Transverse colon (tissue), 4 donors: ENCODE data around the gene SETX. TPM values are rescaled to one million over a fixed set of nuclear protein-coding genes. Genes with fewer than 3 reads are reported as not detected.

Source experiments
- DNase-seq: peaks from one replicate; pipeline ENCODE4 v3.0.0-alpha.2; 2019
- H3K27ac ChIP-seq, 4 donors: fragments of 200-600 bp; sonication (generic); 2 replicates each; pipeline ENCODE4 v1.5.1; 2016 to 2018; ENCODE audit warnings: inconsistent platforms in 4 of 4
- H3K27me3 ChIP-seq: fragments of 200-600 bp; sonication (generic); 2 replicates; pipeline ENCODE4 v1.5.1; 2017; ENCODE audit warnings: inconsistent platforms
- H3K36me3 ChIP-seq, 4 donors: fragments of 200-600 bp; sonication (generic); 2 replicates each; pipeline ENCODE4 v1.5.1; 2017 to 2019; ENCODE audit warnings: inconsistent platforms in 4 of 4
- H3K4me1 ChIP-seq, 4 donors: fragments of 200-600 bp; sonication (generic); 2 replicates each; pipeline ENCODE4 v1.5.1; 2017 to 2020; ENCODE audit warnings: inconsistent platforms in 4 of 4
- H3K4me3 ChIP-seq, 4 donors: fragments of 200-600 bp; sonication (generic); 1 replicate in 1 of 4; 2 replicates in 3 of 4; pipeline versions ENCODE4 v1.5.1 to v1.6.1; 2017 to 2019; ENCODE audit warnings: inconsistent platforms in 4 of 4
- H3K9me3 ChIP-seq, 2 donors: fragments of 200-600 bp; sonication (generic); 2 replicates each; pipeline ENCODE4 v1.5.1; 2017 to 2019; ENCODE audit warnings: inconsistent platforms in 2 of 2
- CTCF ChIP-seq, 5 experiments: fragments of 200-600 bp in 3 of 5; fragments of 450-650 bp in 2 of 5; sonication (generic) in 3 of 5; IDR thresholded peaks; 1 replicate in 2 of 5; 2 replicates in 3 of 5; pipeline ENCODE4 v1.5.1; 2016 to 2017; ENCODE audit warnings: antibody characterized with exemption in 5 of 5, inconsistent platforms in 3 of 5, mild to moderate bottlenecking in 2 of 5, moderate library complexity in 1 of 5
- EP300 ChIP-seq: sonication (generic); formaldehyde crosslinking; IDR thresholded peaks from one replicate; pipeline ENCODE4 v1.6.1; 2017; ENCODE audit warnings: antibody characterized with exemption, low read depth
- POLR2A ChIP-seq: fragments of 450-650 bp; IDR thresholded peaks from one replicate; pipeline ENCODE4 v1.6.1; 2016; ENCODE audit warnings: antibody characterized with exemption, mild to moderate bottlenecking, moderate library complexity
- POLR2AphosphoS5 ChIP-seq, 3 donors: sonication (generic); formaldehyde crosslinking; IDR thresholded peaks; one replicate each; pipeline ENCODE4 v1.6.1; 2016; ENCODE audit warnings: antibody characterized with exemption in 3 of 3
- WGBS, 2 donors: methylation state at CpG; one replicate each; pipeline ENCODE4 v1.1.5; 2018; ENCODE audit warnings: low coverage in 1 of 2; 5-methylcytosine and 5-hydroxymethylcytosine counted together
- in situ Hi-C, 4 donors: fragments of 200-750 bp; cut with MboI; loops; one replicate each; pipeline versions ENCODE4 v1.15.0 to v1.15.1; 2017; ENCODE audit warnings: low sequenced_read_pairs in 3 of 4, low pct_ligation_motif_present in 1 of 4, low pct_unique_long_range_greater_than_20kb in 1 of 4
- intact Hi-C: fragments of 100-400 bp; cut with DNase I; formaldehyde crosslinking; loops from one replicate; pipeline ENCODE4 v1.15.1; 2023; ENCODE audit warnings: low total_unique reads
- total RNA-seq, 4 donors: library from RNA; depleted of rRNA; stranded (reverse); fragments of >200 nt; gene quantifications; one replicate each; pipeline ENCODE4 v1.1.0, GENCODE V29; 2016

The SETX gene
- total RNA-seq, 4 donors from 2014 or later, result 27.7 to 70.5 (median 48.5) TPM

- 92% methylated on average over 7 of the region's 9 CpGs; no CpG with 5 or more reads in 1 of the 2 donors for WGBS, 2 donors
- Histone ChIP-seq H3K36me3 (no peaks in the 10 kb centered on the region), H3K4me3 (no peak overlapping the region), H3K4me1 (peaks cover 0 to 20% (median 14%) of the 10 kb centered on the region in 4 donors), H3K27me3 (peaks cover 85% of the 10 kb centered on the region), H3K9me3 (no peaks in the 10 kb centered on the region), H3K27ac (no peak overlapping the region)
- intact Hi-C loops, result no loop called here
- in situ Hi-C loops, result no loop called here
- TF ChIP-seq POLR2AphosphoS5 (IDR thresholded peaks at IDR 0.05) (no peak), EP300 (no peak), CTCF (IDR thresholded peaks at IDR 0.05) (no peak), POLR2A (no peak)
- DNase-seq, result no peak
Measured at GRCh38 chr9:132245465-132245864, 109.3 kb downstream of the SETX start.

DNA sequence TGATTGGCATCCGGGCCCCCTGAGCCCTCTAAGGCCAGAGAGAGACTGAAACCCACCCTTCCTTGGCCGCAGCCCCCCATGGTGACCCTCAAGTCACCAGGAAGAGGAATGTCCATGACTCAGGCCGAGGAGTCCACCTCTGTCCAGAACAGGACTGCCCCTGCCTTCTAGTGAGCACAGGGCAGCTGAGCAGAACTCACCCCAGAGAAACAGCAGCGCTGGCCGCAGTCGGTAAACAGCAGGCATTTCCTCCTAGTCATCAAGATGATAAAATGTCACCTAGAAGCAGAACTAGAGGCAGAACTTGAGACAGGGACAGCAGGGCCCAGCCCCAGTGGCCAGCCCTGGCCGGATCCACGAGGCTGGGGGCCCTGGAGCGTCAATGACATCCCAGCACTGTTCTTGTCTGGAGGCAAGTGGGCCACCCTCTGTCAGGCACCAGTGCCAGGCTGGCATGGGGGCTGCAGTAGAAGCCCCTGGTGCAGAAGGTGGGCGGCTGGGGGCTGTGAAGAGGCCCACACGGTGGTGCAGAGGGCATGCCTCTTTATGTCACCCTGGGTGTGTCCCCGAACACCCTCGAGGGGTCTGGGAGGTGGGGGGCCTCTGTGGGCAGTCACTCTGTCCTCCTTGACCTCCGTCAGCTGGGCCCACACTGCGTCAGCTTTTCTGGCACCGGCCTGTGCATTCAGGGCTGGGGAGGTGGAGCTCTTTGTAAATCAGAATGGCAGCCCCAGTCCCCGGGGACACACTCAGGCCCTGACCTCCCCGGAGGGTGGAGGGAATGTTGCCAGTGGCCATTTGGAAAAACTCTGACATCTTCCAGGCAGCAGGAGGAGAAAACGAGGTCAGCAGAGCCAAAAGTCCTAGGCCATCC, 110.0 kb downstream of the SETX start:
- intact Hi-C loops, result loop anchor here (5.0 kb wide), 1 partner anchor 483 kb away; no protein-coding TSS in a partner anchor
- no peaks in the 10 kb centered on the region for H3K9me3 ChIP-seq
- no peak for DNase-seq
- H3K4me3 ChIP-seq, result no peak overlapping the region
- H3K4me1 ChIP-seq, result peaks cover 0 to 21% (median 15%) of the 10 kb centered on the region in 4 donors
- H3K36me3 ChIP-seq, result no peaks in the 10 kb centered on the region
- peaks cover 84% of the 10 kb centered on the region for H3K27me3 ChIP-seq
- in situ Hi-C loops, result no loop called here
- TF ChIP-seq POLR2AphosphoS5 (IDR thresholded peaks at IDR 0.05) (no peak), CTCF (IDR thresholded peaks at IDR 0.05) (no peak), EP300 (no peak), POLR2A (no peak)
- no peak overlapping the region for H3K27ac ChIP-seq
- WGBS, 2 donors, result 48 to 100% methylated on average over 1 to 12 of the region's 19 CpGs

DNA sequence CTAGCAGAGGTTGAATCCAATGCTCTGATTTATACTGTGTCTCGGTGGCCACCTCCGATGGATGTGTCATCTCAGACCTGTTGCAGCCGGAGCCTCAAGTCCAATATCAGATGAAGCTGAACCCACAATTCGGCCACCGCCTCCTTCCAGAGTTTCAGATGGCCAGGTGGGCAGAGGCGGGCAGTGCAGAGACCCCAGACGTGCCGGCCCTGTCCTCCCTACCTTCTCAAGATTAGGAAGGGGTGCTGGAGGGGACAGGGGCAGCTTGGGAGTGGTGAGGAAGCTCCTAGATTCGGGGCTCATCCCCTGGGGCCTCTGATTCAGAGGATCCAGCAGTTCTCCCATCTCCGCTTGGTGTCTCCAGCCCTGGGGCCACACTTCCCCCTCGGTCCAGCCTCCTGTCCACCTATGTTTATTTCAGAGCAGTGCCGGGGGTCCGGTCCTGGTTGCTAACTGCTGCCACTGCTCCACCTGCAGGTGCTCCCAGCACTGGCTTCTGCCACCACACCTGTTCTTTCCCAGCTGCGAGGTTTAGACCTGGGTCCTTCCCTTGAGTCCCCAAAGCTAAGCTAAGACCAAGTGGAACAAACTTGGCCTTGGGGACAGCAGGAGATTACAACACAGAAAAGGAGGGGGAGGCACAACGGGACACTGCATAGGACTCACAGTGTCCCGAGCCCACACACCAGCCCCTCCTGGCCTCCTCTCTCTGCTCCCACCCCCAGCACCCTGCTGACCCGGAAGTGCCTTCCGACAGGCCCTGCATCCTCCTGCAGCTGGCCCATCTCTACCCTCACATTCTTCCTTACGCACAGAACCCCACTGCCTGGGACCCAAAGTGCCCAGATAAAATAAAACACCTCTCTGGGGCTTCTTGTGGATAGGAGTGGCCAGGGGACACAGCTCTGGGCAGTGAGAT, 111.4 kb downstream of the SETX start:
- WGBS, 2 donors, result 87% methylated on average over 19 of the region's 19 CpGs; no CpG with 5 or more reads in 1 of the 2 donors
- no peak for TF ChIP-seq POLR2AphosphoS5 (IDR thresholded peaks at IDR 0.05)
- no peak for TF ChIP-seq CTCF (IDR thresholded peaks at IDR 0.05)
- TF ChIP-seq POLR2A, result no peak
- TF ChIP-seq EP300, result no peak
- intact Hi-C loops (loop anchor here (5.0 kb wide), 1 partner anchor 481 kb away; no protein-coding TSS in a partner anchor), in situ Hi-C loops (no loop called here)
- Histone ChIP-seq H3K9me3 (no peaks in the 10 kb centered on the region), H3K27me3 (peaks cover 74% of the 10 kb centered on the region), H3K4me1 (peaks cover 0 to 21% (median 15%) of the 10 kb centered on the region in 4 donors), H3K36me3 (no peaks in the 10 kb centered on the region), H3K4me3 (no peak overlapping the region), H3K27ac (no peak overlapping the region)
- DNase-seq, result no peak
